GM12892 (cell line): ENCODE results near the gene P2RY1.

Experiments used
- POLR2A ChIP-seq: IDR thresholded peaks from 2 replicates; pipeline ENCODE4 v1.6.1; 2011; ENCODE audit warnings: low read depth, low read length, control low read depth
- POLR2AphosphoS5 ChIP-seq: IDR thresholded peaks from 2 replicates; pipeline ENCODE4 v1.6.1; 2011; ENCODE audit warnings: low read depth, low read length, control low read depth
- TAF1 ChIP-seq: IDR thresholded peaks from 2 replicates; pipeline ENCODE4 v1.6.1; 2011; ENCODE audit warnings: low read depth, mild to moderate bottlenecking, control low read depth, low read length, borderline replicate concordance

DNA sequence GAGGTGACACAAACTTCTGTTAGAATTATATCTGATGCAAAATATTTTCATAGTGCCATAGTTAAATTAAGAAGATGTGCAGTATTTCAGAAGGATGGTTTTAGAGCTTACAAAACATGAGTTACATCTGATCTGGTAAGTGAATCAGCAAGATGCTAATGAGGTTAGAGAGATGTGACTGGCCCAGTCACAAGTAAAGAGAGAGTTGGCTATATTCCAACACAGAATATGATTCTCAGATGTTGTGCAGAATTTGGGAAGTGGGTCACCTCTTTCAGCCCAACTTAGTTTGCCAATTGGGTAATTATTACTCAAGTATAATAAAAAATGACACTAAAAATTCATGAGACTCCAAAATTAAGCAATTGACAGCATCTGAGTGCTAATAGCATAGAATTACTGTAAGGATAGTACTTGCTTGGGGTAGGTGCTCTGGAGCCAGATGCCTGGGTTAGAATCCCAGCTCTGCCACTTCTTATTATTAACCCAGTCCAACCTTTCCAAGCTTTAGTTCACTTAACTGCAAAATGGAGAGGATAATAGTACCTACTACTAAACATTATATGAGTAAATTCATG lies 30.8 kb downstream of the P2RY1 start:
- TF ChIP-seq POLR2A (no peak), TAF1 (no peak), POLR2AphosphoS5 (no peak)
